GM23338 (cell line): ENCODE data around the gene PLEKHJ1. TPM values are rescaled to one million over a fixed set of nuclear protein-coding genes. Genes with fewer than 3 reads are reported as not detected.

ENCODE experiments used
- ATAC-seq: fragments of 200-7000 bp; cut with Tn5 transposase; 3 replicates; pipeline ENCODE4 v1.9.1; 2020
- DNase-seq: peaks from one replicate; pipeline ENCODE4 v3.0.0-alpha.2; 2015; ENCODE audit warnings: low spot score
- H2AFZ ChIP-seq: fragments of 200-600 bp; sonication (generic); 2 replicates; pipeline ENCODE4 v1.8.0; 2016; ENCODE audit warnings: antibody characterized with exemption, mild to moderate bottlenecking, moderate library complexity
- H3F3A ChIP-seq: fragments of 200-600 bp; sonication (generic); replicated peaks from 2 replicates; pipeline ENCODE4 v1.8.0; 2017; ENCODE audit warnings: antibody characterized with exemption, mixed run types, low read depth
- H3K27ac ChIP-seq: fragments of 200-600 bp; sonication (generic); 2 replicates; pipeline ENCODE4 v1.6.1; 2016; ENCODE audit warnings: low read depth
- H3K27me3 ChIP-seq: fragments of 200-600 bp; sonication (generic); 2 replicates; pipeline ENCODE4 v1.8.0; 2016; ENCODE audit warnings: mild to moderate bottlenecking, mixed run types, moderate library complexity; ENCODE audit not compliant: insufficient read depth
- H3K36me3 ChIP-seq: fragments of 200-600 bp; sonication (generic); 2 replicates; pipeline ENCODE4 v1.8.0; 2016; ENCODE audit warnings: mild to moderate bottlenecking; ENCODE audit not compliant: insufficient read depth
- H3K4me1 ChIP-seq: fragments of 200-600 bp; sonication (generic); 2 replicates; pipeline ENCODE4 v1.8.0; 2016; ENCODE audit warnings: mild to moderate bottlenecking, moderate library complexity; ENCODE audit not compliant: insufficient read depth
- H3K4me2 ChIP-seq: fragments of 200-600 bp; sonication (generic); 2 replicates; pipeline ENCODE4 v1.7.1; 2017; ENCODE audit warnings: mixed run types
- H3K4me3 ChIP-seq: fragments of 200-600 bp; sonication (generic); 2 replicates; pipeline ENCODE4 v1.6.1; 2016; ENCODE audit warnings: mixed run types
- H3K79me2 ChIP-seq: fragments of 200-600 bp; sonication (generic); replicated peaks from 2 replicates; pipeline ENCODE4 v1.8.0; 2017; ENCODE audit warnings: mild to moderate bottlenecking; ENCODE audit not compliant: insufficient read depth
- H3K9me2 ChIP-seq: fragments of 200-600 bp; sonication (generic); 2 replicates; pipeline ENCODE4 v1.8.0; 2017; ENCODE audit not compliant: insufficient read depth
- H4K20me1 ChIP-seq: fragments of 200-600 bp; sonication (generic); replicated peaks from 2 replicates; pipeline ENCODE4 v1.8.0; 2017; ENCODE audit warnings: mild to moderate bottlenecking; ENCODE audit not compliant: insufficient read depth
- H3K27ac Mint-ChIP-seq: 2 replicates; pipeline ENCODE4 v1.8.0; 2020; ENCODE audit warnings: inconsistent platforms, mild to moderate bottlenecking, moderate library complexity, mixed read lengths
- H3K27me3 Mint-ChIP-seq: 3 replicates; pipeline ENCODE4 v1.8.0; 2022; ENCODE audit warnings: low read depth, mild to moderate bottlenecking, moderate library complexity, mixed read lengths, inconsistent platforms; ENCODE audit not compliant: insufficient read depth, poor library complexity
- H3K36me3 Mint-ChIP-seq: 3 replicates; pipeline ENCODE4 v1.8.0; 2021; ENCODE audit warnings: low read depth, mild to moderate bottlenecking, inconsistent platforms, moderate library complexity, mixed read lengths
- H3K4me1 Mint-ChIP-seq: 3 replicates; pipeline ENCODE4 v1.8.0; 2020; ENCODE audit warnings: mild to moderate bottlenecking, inconsistent platforms, mixed read lengths
- H3K4me3 Mint-ChIP-seq: 3 replicates; pipeline ENCODE4 v1.8.0; 2021; ENCODE audit warnings: moderate library complexity, mild to moderate bottlenecking, inconsistent platforms, mixed read lengths
- H3K9me3 Mint-ChIP-seq: 3 replicates; pipeline ENCODE4 v1.8.0; 2020; ENCODE audit warnings: moderate library complexity, mild to moderate bottlenecking, inconsistent platforms, mixed read lengths
- CREB1 ChIP-seq: fragments of 250-450 bp; sonication (Bioruptor Pico); IDR thresholded peaks from 2 replicates; pipeline ENCODE4 v1.5.0; 2020; ENCODE audit warnings: low read depth, mild to moderate bottlenecking, moderate library complexity
- ETS1 ChIP-seq: IDR thresholded peaks from 2 replicates; pipeline ENCODE4 v1.6.1; 2016; ENCODE audit warnings: antibody characterized with exemption
- EZH2 ChIP-seq: fragments of 200-600 bp; sonication (generic); IDR thresholded peaks from one replicate; pipeline ENCODE4 v1.8.0; 2017; ENCODE audit warnings: antibody characterized with exemption, mild to moderate bottlenecking, low read depth; ENCODE audit not compliant: unreplicated experiment
- EZH2phosphoT487 ChIP-seq: fragments of 200-600 bp; sonication (generic); IDR thresholded peaks from one replicate; pipeline ENCODE4 v1.8.1; 2018; ENCODE audit warnings: antibody characterized with exemption; ENCODE audit not compliant: unreplicated experiment
- JUNB ChIP-seq: IDR thresholded peaks from one replicate; pipeline ENCODE4 v1.6.1; 2016; ENCODE audit warnings: antibody characterized with exemption; ENCODE audit not compliant: unreplicated experiment
- NANOG ChIP-seq: IDR thresholded peaks from 2 replicates; pipeline ENCODE4 v1.6.1; 2016; ENCODE audit warnings: antibody characterized with exemption, borderline replicate concordance
- POLR2AphosphoS5 ChIP-seq: IDR thresholded peaks from 2 replicates; pipeline ENCODE4 v1.6.1; 2016; ENCODE audit warnings: antibody characterized with exemption, low read depth
- REST ChIP-seq: IDR thresholded peaks from one replicate; pipeline ENCODE4 v1.6.1; 2018; ENCODE audit warnings: antibody characterized with exemption; ENCODE audit not compliant: unreplicated experiment
- STAT1 ChIP-seq: IDR thresholded peaks from one replicate; pipeline ENCODE4 v1.6.1; 2016; ENCODE audit warnings: antibody characterized with exemption; ENCODE audit not compliant: unreplicated experiment
- ZNF114 ChIP-seq: fragments of 250-450 bp; sonication (Bioruptor Pico); IDR thresholded peaks from 2 replicates; pipeline ENCODE4 v1.5.0; 2020; ENCODE audit warnings: mild to moderate bottlenecking, moderate library complexity
- ZNF331 ChIP-seq: fragments of 250-450 bp; sonication (Bioruptor Pico); IDR thresholded peaks from 2 replicates; pipeline ENCODE4 v1.5.0; 2020; ENCODE audit warnings: low read depth, mild to moderate bottlenecking, moderate library complexity
- ZNF462 ChIP-seq: fragments of 250-450 bp; sonication (Bioruptor Pico); IDR thresholded peaks from 2 replicates; pipeline ENCODE4 v1.5.0; 2020; ENCODE audit warnings: mild to moderate bottlenecking, moderate library complexity
- polyA plus RNA-seq: library from polyadenylated mRNA; unstranded; fragments of >200 nt; fragmentation: Nextera tagmentation; extraction: Ambion mirVana; gene quantifications from 2 replicates; pipeline ENCODE4 v1.2.1, GENCODE V29; 2016
- total RNA-seq: library from RNA; depleted of rRNA; stranded (reverse); fragments of >200 nt; shearing (Covaris generic); gene quantifications from 2 replicates; pipeline ENCODE4 v1.2.3, GENCODE V29; 2014
- TF ChIP-seq, protein P1 (sequence below), 2 experiments: fragments of 200-600 bp in 1 of 2; sonication (generic) in 1 of 2; conservative IDR thresholded peaks; 2 replicates each; pipeline versions ENCODE4 v1.5.1 to v1.6.1; 2016 to 2017; ENCODE audit warnings: antibody characterized with exemption in 2 of 2, low read depth in 2 of 2, mild to moderate bottlenecking in 2 of 2, moderate library complexity in 1 of 2

PLEKHJ1 gene
- total and polyA plus RNA-seq, 2 experiments from 2014 or later, result 146 to 210 TPM

DNA sequence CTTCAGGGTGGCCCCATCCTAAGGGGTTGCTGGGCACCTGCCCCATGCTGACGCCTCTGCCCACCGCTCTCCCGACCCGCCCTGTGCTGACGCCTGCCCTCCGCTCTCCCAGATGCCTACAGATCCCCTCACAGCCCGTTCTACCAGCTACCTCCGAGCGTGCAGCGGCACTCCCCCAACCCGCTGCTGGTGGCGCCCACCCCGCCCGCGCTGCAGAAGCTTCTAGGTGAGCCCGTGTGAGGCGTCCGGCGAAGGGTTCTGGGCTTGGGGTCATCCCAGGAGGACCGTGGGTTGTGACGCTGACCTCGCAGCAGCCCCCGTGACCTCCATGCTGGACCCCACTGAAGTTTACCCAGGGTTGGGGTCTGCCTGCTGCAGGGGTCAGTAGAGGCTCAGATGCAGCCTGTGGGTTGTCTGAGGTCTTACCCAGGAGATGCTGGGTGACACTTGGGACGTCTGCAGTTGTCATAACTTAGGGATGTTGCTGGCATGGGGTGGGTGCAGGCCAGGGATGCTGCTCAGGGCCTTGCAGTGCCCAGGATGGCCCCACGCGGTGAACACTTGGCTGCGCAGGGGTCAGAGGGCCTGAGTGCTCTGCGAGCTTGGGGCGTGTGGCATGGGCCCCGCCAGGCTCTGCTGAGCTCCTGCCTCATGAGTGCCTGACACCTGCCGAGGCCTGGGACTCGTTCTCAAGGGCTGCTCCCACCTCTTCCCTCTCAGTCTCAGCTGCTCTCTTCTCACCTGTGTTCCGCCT is 25.0 kb downstream of the PLEKHJ1 start:
- H3K27ac Mint-ChIP-seq, result peak overlapping the region; percentile 81; the same call in 1 of the 2 replicates
- TF ChIP-seq POLR2AphosphoS5 (no peak), ETS1 (no peak), EZH2 (no peak), CREB1 (CRISPR knock-in tag) (no peak), ZNF462 (no peak), ZNF114 (CRISPR knock-in tag) (no peak), JUNB (no peak), REST (no peak), NANOG (no peak), STAT1 (no peak), EZH2phosphoT487 (no peak), ZNF331 (CRISPR knock-in tag) (no peak)
- TF ChIP-seq, protein P1, sequence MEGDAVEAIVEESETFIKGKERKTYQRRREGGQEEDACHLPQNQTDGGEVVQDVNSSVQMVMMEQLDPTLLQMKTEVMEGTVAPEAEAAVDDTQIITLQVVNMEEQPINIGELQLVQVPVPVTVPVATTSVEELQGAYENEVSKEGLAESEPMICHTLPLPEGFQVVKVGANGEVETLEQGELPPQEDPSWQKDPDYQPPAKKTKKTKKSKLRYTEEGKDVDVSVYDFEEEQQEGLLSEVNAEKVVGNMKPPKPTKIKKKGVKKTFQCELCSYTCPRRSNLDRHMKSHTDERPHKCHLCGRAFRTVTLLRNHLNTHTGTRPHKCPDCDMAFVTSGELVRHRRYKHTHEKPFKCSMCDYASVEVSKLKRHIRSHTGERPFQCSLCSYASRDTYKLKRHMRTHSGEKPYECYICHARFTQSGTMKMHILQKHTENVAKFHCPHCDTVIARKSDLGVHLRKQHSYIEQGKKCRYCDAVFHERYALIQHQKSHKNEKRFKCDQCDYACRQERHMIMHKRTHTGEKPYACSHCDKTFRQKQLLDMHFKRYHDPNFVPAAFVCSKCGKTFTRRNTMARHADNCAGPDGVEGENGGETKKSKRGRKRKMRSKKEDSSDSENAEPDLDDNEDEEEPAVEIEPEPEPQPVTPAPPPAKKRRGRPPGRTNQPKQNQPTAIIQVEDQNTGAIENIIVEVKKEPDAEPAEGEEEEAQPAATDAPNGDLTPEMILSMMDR (conservative IDR thresholded peaks at IDR 0.05; ENCODE audit: low read depth in 2 of 2), result no peak
- peaks cover 3% of the 10 kb centered on the region; the same call in 2 of the 3 replicates for H3K4me1 Mint-ChIP-seq

More for the DNA sequence above, 25.0 kb downstream of the PLEKHJ1 start:
- Mint-ChIP-seq H3K27me3 (peaks cover 1% of the 10 kb centered on the region), H3K4me3 (no peak overlapping the region; the same call in 2 of the 3 replicates), H3K9me3 (no peaks in the 10 kb centered on the region; the same call in 2 of the 3 replicates), H3K36me3 (peaks cover 39% of the 10 kb centered on the region)
- ATAC-seq (no peak), DNase-seq (no peak)
- H3K79me2 ChIP-seq, result no peaks in the 10 kb centered on the region
- no peaks in the 10 kb centered on the region for H3K9me2 ChIP-seq
- H3K4me1 ChIP-seq, result peaks cover 5% of the 10 kb centered on the region; the same call in 1 of the 2 replicates
- H3K4me2 ChIP-seq, result no peak overlapping the region
- no peak overlapping the region for H3K4me3 ChIP-seq
- 0 out of 2 replicates have a peak, but pooled peaks cover 10% of the 10 kb centered on the region for H4K20me1 ChIP-seq
- H3K36me3 ChIP-seq, result peaks cover 9% of the 10 kb centered on the region; the same call in 1 of the 2 replicates
- 0 out of 2 replicates have a peak, but pooled peaks cover 2% of the 10 kb centered on the region for H3F3A ChIP-seq
- no peaks in the 10 kb centered on the region for H3K27me3 ChIP-seq
- H2AFZ ChIP-seq, result no peak overlapping the region
- no peak overlapping the region for H3K27ac ChIP-seq
